ENCODE results near the gene PSMA1.

DNA sequence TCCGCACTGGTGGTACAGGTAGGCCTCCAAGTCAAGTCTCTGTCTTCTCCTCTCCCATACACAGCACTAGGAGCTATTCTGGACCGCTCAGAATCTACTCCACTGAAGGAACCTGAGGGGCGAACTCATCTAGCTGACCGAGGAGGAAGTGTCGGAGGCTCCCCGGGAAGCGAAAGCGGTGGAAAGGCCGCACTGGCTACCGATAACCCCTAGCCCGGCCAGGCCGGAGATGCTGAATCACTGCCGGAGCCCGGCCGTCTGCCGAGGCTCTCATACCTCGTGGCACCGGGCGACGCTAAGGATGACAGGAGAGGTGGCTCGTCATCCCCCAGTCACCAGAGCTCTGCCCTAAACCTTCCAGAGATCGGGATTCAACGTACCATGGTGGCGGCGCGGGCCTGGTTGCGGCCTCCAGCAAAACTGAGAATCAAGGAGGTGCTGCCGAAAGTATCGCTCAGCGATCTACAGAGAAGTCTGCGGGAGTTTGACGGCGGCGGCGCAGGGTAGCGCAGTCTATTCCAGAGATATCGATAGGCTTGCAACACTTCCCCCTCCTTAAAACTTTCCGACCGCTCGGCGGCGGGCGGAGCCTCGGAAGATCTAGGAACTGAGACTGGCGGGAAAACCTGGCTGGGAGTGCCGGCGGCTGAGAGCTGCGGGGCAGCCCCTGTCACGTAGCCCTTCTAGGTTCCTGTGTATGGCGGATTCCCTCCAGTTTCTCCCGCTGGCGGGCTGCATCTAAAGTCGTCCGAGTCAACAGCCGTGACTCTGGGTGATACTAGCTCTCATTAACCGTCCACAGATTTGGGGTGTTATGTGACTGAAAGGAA is at the start of gene PSMA1:
- TF ChIP-seq CTCF (IDR thresholded peaks at IDR 0.05; ENCODE audit: insufficient read depth, low read depth, low read length) (no peak), EZH2 (IDR thresholded peaks at IDR 0.05; ENCODE audit: insufficient read depth, low read length) (no peak)

Measured in astrocyte (in vitro differentiated cells and primary cell).